T-cell (primary cell): ENCODE results near the gene CEP41. TPM values are rescaled to one million over a fixed set of nuclear protein-coding genes. Genes with fewer than 3 reads are reported as not detected.

Experiments
- ATAC-seq, 4 experiments: fragments of 200-7000 bp in 3 of 4; fragments of 150-1000 bp in 1 of 4; cut with Tn5 transposase; replicated peaks in 1 of 4; 1 replicate in 3 of 4; 2 replicates in 1 of 4; pipeline ENCODE4 v1.10.0; 2021; ENCODE audit warnings: moderate library complexity in 3 of 4, mild to moderate bottlenecking in 2 of 4, moderate number of reproducible peaks in 1 of 4
- CTCF ChIA-PET, 2 donors: fragments of 300-600 bp; sonication (Branson Sonifier 250); formaldehyde crosslinking; loops; one replicate each; lab custom pipeline; 2022; ENCODE audit warnings: antibody characterized with exemption in 2 of 2; lab: Charles Lee
- POLR2A ChIA-PET, 2 donors: fragments of 300-600 bp; sonication (Branson Sonifier 250); formaldehyde crosslinking; loops; one replicate each; lab custom pipeline; 2022; ENCODE audit warnings: antibody characterized with exemption in 2 of 2; lab: Charles Lee
- DNase-seq, 35 experiments: peaks; one replicate each; pipeline versions ENCODE4 v3.0.0 to v3.0.0-alpha.2; 2013 to 2023
- H3K27ac ChIP-seq: one replicate; pipeline ENCODE4 v1.5.1; 2013; ENCODE audit warnings: low read length
- H3K27me3 ChIP-seq, 2 experiments: replicated peaks in 1 of 2; 1 replicate in 1 of 2; 2 replicates in 1 of 2; pipeline versions ENCODE4 v1.6.1 to v1.7.0; 2013; ENCODE audit warnings: low read length in 1 of 2, mixed read lengths in 1 of 2; ENCODE audit not compliant: control insufficient read depth in 2 of 2, insufficient read depth in 2 of 2; ENCODE audit errors: extremely low read depth in 1 of 2
- H3K36me3 ChIP-seq, 2 donors: 1 replicate in 1 of 2; 2 replicates in 1 of 2; pipeline versions ENCODE4 v1.6.1 to v1.7.0; 2013; ENCODE audit warnings: low read length in 1 of 2; ENCODE audit not compliant: control insufficient read depth in 2 of 2, insufficient read depth in 1 of 2; ENCODE audit errors: extremely low read depth in 1 of 2
- H3K4me1 ChIP-seq, 2 experiments: 1 replicate in 1 of 2; 2 replicates in 1 of 2; pipeline versions ENCODE4 v1.6.1 to v1.7.0; 2013; ENCODE audit warnings: low read length in 2 of 2, mixed read lengths in 1 of 2; ENCODE audit not compliant: insufficient read depth in 2 of 2, control insufficient read depth in 1 of 2; ENCODE audit errors: extremely low read depth in 1 of 2
- H3K4me3 ChIP-seq, 2 donors: 1 replicate in 1 of 2; 2 replicates in 1 of 2; pipeline versions ENCODE4 v1.5.1 to v1.7.0; 2013; ENCODE audit warnings: mild to moderate bottlenecking in 2 of 2, low read length in 1 of 2, moderate library complexity in 1 of 2; ENCODE audit not compliant: control insufficient read depth in 1 of 2; ENCODE audit errors: extremely low read depth in 1 of 2
- H3K9me3 ChIP-seq: 2 replicates; pipeline ENCODE4 v1.7.0; 2013
- H3K27ac Mint-ChIP-seq, 2 donors: one replicate each; pipeline ENCODE4 v1.8.0; 2020 to 2021; ENCODE audit warnings: mild to moderate bottlenecking in 2 of 2, mixed read lengths in 2 of 2
- H3K27me3 Mint-ChIP-seq, 2 donors: one replicate each; pipeline ENCODE4 v1.8.0; 2021 to 2022; ENCODE audit warnings: mixed read lengths in 2 of 2
- H3K36me3 Mint-ChIP-seq: one replicate; pipeline ENCODE4 v1.8.0; 2021; ENCODE audit warnings: mixed read lengths
- H3K4me1 Mint-ChIP-seq, 3 donors: one replicate each; pipeline ENCODE4 v1.8.0; 2020 to 2022; ENCODE audit warnings: mixed read lengths in 3 of 3, mild to moderate bottlenecking in 1 of 3
- H3K4me3 Mint-ChIP-seq, 3 donors: one replicate each; pipeline ENCODE4 v1.8.0; 2020 to 2022; ENCODE audit warnings: mild to moderate bottlenecking in 3 of 3, mixed read lengths in 3 of 3, moderate library complexity in 3 of 3
- H3K9me3 Mint-ChIP-seq, 3 donors: one replicate each; pipeline ENCODE4 v1.8.0; 2020 to 2022; ENCODE audit warnings: mixed read lengths in 3 of 3
- WGBS: methylation state at CpG from one replicate; pipeline ENCODE4 v1.1.5; 2013; ENCODE audit warnings: missing lambda C conversion rate; ENCODE audit not compliant: insufficient coverage; 5-methylcytosine and 5-hydroxymethylcytosine counted together
- total RNA-seq, 35 experiments: library from RNA in 6 of 35; stranded (reverse) in 6 of 35; fragments of 120-200 nt in 1 of 35; gene quantifications; one replicate each; pipeline versions ENCODE4 v1.2.1 to v1.2.4 and lab custom pipeline; 2013 to 2026

The CEP41 gene
- total RNA-seq, 5 donors from 2014 or later (not counting 1 experiment from before 2014, with no cell fraction given): 6.3 to 13.6 (median 9.2) TPM

DNA sequence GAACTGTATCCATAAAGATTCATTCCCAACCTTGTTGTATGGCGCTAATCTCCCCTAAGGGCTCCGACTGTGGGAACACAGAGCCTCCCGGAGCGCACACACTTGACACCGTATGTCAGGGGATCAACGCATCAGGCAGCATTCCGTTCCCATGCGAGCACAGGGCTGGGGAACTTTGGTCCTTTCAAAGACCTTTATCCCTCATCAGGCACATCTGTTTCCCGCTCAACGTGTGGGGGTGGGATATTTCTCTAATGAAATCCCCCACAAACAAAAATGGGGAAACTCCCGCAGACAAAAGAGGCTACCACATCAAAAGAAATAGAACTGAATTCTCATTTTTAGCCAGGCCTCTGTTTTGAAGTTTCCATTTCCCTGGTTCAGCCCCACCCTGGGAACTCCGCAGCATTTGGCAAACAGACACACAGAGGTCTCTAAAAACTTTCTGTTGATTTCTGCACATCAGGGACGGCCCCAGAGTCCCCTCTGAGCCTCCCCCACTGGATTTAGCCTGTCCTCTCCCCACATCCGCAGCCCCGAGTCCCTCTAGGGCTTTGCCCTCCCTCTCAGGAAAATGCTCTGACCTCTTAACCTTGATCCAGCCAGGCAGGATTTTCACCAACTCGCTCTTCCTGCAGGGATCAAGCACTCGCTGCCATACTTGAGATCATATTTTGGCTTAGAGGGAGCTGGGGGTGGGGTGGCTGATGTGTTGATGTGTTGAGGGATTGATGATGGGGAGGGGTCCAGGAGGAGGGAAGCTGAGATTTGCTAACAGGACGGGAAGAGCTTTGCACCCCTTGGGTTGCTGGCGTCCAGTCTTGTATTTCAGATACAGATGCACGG, 89.6 kb downstream of the CEP41 start:
- H3K27ac Mint-ChIP-seq: no peak overlapping the region
- DNase-seq (no peak), ATAC-seq (no peak)
- Histone ChIP-seq H3K4me3 (no peak overlapping the region), H3K4me1 (peaks cover 0 to 7% of the 10 kb centered on the region in 2 experiments), H3K36me3 (no peaks in the 10 kb centered on the region), H3K27me3 (peaks cover 0 to 34% of the 10 kb centered on the region in 2 experiments), H3K27ac (no peak overlapping the region), H3K9me3 (no peaks in the 10 kb centered on the region)
- no peaks in the 10 kb centered on the region for H3K9me3 Mint-ChIP-seq
- no peak overlapping the region for H3K4me3 Mint-ChIP-seq
- POLR2A ChIA-PET: no interaction called here
- 54% methylated on average over 14 of the region's 20 CpGs for WGBS
- H3K36me3 Mint-ChIP-seq: no peaks in the 10 kb centered on the region
- peaks cover 5 to 11% (median 8%) of the 10 kb centered on the region in 3 donors for H3K4me1 Mint-ChIP-seq
- H3K27me3 Mint-ChIP-seq: peaks cover 0 to 10% of the 10 kb centered on the region in 2 donors
- CTCF ChIA-PET: no interaction called here

DNA sequence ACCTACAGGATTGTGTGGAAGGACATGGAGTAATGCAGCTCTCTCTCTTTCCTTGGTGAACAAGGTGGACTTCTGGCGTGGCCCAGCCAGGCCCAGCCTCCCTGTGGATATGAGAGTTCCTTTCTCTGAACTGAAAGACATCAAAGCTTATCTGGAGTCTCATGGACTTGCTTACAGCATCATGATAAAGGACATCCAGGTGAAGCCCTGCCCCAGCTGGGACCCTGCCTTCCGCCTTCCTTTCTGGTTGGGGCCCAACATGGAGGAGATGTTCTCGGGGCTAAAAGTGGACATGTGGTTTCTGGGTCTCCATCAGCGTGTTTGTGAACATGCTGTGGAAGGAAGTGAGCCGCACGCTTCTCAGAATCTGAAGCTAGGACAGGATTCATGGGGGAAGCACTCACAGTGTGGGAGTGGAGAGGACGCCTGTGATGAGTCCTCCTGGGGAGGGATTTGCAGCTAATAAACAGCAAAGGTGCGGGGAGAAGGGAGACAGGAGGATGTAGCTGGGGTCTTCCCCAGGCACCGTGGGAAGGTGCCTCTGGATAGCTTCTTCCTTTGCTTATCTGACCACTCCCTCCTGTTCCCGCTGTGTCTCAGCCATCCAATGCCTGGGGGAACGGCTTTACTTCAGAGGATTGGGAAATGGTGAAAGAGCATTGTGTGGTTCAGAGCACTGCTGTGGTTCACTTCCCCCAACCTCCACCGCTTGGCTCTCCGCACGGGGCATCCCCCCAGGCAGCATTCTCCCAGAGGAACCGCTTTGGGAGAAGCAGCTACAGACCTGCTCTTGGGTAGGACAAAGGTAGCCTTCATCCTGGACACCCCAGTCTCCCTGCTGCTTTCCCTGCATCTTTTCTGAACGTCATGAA, 90.7 kb downstream of the CEP41 start:
- DNase-seq: no peak
- 59% methylated on average over 8 of the region's 16 CpGs for WGBS
- CTCF ChIA-PET: interaction anchor here in 1 of 2 donors (0.6 to 1.1 kb wide), 2 partner anchors 139 to 183 kb away, joined by 3 to 6 read pairs; no protein-coding TSS in a partner anchor

GRCh38 chr7:130346941-130347340, 93.9 kb downstream of the CEP41 start:
- H3K4me3 Mint-ChIP-seq: no peak overlapping the region

More for the DNA sequence above, 90.7 kb downstream of the CEP41 start:
- no peaks in the 10 kb centered on the region for H3K9me3 ChIP-seq
- no peak overlapping the region for H3K27ac Mint-ChIP-seq
- no peak overlapping the region for H3K27ac ChIP-seq
- H3K27me3 ChIP-seq: peaks cover 0 to 34% of the 10 kb centered on the region in 2 experiments
- no peak overlapping the region for H3K4me3 Mint-ChIP-seq
- no peak overlapping the region for H3K4me3 ChIP-seq
- no peaks in the 10 kb centered on the region for H3K9me3 Mint-ChIP-seq
- peaks cover 0 to 7% of the 10 kb centered on the region in 2 experiments for H3K4me1 ChIP-seq
- H3K27me3 Mint-ChIP-seq: peaks cover 0 to 12% of the 10 kb centered on the region in 2 donors
- H3K36me3 Mint-ChIP-seq: no peaks in the 10 kb centered on the region
- no peaks in the 10 kb centered on the region for H3K36me3 ChIP-seq
- no peak for ATAC-seq
- peaks cover 5 to 11% (median 8%) of the 10 kb centered on the region in 3 donors for H3K4me1 Mint-ChIP-seq
- POLR2A ChIA-PET: interaction anchor here in 1 of 2 donors (0.7 kb wide), 1 partner anchor 667 kb away, joined by 4 read pairs; no protein-coding TSS in a partner anchor

GRCh38 chr7:130346177-130346905, 94.5 kb downstream of the CEP41 start:
- H3K27ac Mint-ChIP-seq: no peak overlapping the region
- POLR2A ChIA-PET: no interaction called here
- ATAC-seq (peak in 1 of 4 experiments; percentile 6), DNase-seq (no peak)
- Histone ChIP-seq H3K27ac (no peak overlapping the region), H3K27me3 (peaks cover 0 to 30% of the 10 kb centered on the region in 2 experiments), H3K4me3 (no peak overlapping the region), H3K36me3 (no peaks in the 10 kb centered on the region), H3K9me3 (no peaks in the 10 kb centered on the region), H3K4me1 (peaks cover 0 to 6% of the 10 kb centered on the region in 2 experiments)
- peaks cover 0 to 9% (median 6%) of the 10 kb centered on the region in 3 donors for H3K4me1 Mint-ChIP-seq
- peaks cover 0 to 5% (median 0%) of the 10 kb centered on the region in 3 donors for H3K9me3 Mint-ChIP-seq
- no peaks in the 10 kb centered on the region for H3K36me3 Mint-ChIP-seq
- H3K4me3 Mint-ChIP-seq: no peak overlapping the region
- CTCF ChIA-PET: no interaction called here
- WGBS: 84% methylated on average over 9 of the region's 10 CpGs
- peaks cover 0 to 12% of the 10 kb centered on the region in 2 donors for H3K27me3 Mint-ChIP-seq

More at GRCh38 chr7:130346941-130347340, 93.9 kb downstream of the CEP41 start:
- CTCF ChIA-PET: no interaction called here
- Mint-ChIP-seq H3K9me3 (no peaks in the 10 kb centered on the region), H3K27me3 (peaks cover 0 to 12% of the 10 kb centered on the region in 2 donors), H3K36me3 (no peaks in the 10 kb centered on the region), H3K27ac (no peak overlapping the region), H3K4me1 (peaks cover 0 to 11% (median 8%) of the 10 kb centered on the region in 3 donors)
- ATAC-seq (no peak), DNase-seq (no peak)
- 49% methylated on average over 3 of the region's 12 CpGs for WGBS
- Histone ChIP-seq H3K9me3 (no peaks in the 10 kb centered on the region), H3K27ac (no peak overlapping the region), H3K36me3 (no peaks in the 10 kb centered on the region), H3K4me3 (no peak overlapping the region), H3K27me3 (peaks cover 0 to 34% of the 10 kb centered on the region in 2 experiments), H3K4me1 (peaks cover 0 to 7% of the 10 kb centered on the region in 2 experiments)
- POLR2A ChIA-PET: no interaction called here

DNA sequence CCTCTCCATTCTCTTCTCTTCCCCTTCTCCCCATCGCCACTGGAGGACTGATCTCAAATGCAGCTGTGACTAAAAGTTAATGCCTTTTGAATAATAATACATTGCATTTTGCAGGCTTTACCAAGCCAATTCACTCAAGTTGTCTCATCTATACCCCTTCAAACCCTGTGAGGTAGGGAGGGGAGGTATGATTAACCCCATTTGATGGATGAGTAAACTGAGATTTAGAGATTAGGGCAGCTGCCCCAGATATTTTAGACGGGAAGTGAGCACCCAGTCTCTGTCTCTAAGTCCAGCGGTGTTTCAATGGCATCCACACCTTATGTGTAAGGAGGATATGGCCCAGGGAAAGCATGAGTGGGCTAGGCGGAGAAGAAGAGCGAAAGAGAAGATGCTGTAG, 95.1 kb downstream of the CEP41 start:
- no peak for ATAC-seq
- Mint-ChIP-seq H3K4me3 (no peak overlapping the region), H3K36me3 (no peaks in the 10 kb centered on the region), H3K4me1 (peaks cover 0 to 5% (median 2%) of the 10 kb centered on the region in 3 donors), H3K27me3 (peaks cover 0 to 9% of the 10 kb centered on the region in 2 donors), H3K9me3 (peaks cover 0 to 5% (median 0%) of the 10 kb centered on the region in 3 donors), H3K27ac (no peak overlapping the region)
- no peak for DNase-seq
- Histone ChIP-seq H3K27me3 (peaks cover 0 to 25% of the 10 kb centered on the region in 2 experiments), H3K4me1 (peaks cover 0 to under 1% of the 10 kb centered on the region in 2 experiments), H3K9me3 (no peaks in the 10 kb centered on the region), H3K36me3 (no peaks in the 10 kb centered on the region), H3K4me3 (no peak overlapping the region), H3K27ac (no peak overlapping the region)
- CTCF ChIA-PET: interaction anchor here in 1 of 2 donors (0.6 kb wide), 1 partner anchor 46 kb away, joined by 4 read pairs; no protein-coding TSS in a partner anchor
- POLR2A ChIA-PET: no interaction called here
- WGBS: 74% methylated on average over 2 of the region's 5 CpGs
